Measurements from ENCODE around the gene FOXD2.

DNA sequence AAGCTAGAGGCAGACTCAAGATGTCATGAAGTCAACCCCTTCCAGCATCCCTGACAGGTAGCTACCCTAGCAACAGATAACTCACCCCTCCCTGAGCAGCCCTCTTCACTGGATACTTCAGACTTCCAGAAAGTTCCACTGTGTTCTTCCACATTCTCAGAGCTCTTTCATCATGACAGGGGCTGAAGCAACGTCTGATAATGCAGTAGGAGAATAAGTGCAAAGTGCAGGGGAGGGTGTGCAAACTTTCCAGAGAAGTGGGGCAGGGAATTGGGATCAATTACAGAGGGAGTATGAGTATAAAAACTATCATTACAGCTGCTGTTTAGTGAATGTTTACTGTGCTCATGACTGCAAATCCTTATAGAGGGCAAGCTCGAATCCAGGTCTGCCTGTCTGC is 48.1 kb upstream of the FOXD2 start:
- TF ChIP-seq, protein P1, sequence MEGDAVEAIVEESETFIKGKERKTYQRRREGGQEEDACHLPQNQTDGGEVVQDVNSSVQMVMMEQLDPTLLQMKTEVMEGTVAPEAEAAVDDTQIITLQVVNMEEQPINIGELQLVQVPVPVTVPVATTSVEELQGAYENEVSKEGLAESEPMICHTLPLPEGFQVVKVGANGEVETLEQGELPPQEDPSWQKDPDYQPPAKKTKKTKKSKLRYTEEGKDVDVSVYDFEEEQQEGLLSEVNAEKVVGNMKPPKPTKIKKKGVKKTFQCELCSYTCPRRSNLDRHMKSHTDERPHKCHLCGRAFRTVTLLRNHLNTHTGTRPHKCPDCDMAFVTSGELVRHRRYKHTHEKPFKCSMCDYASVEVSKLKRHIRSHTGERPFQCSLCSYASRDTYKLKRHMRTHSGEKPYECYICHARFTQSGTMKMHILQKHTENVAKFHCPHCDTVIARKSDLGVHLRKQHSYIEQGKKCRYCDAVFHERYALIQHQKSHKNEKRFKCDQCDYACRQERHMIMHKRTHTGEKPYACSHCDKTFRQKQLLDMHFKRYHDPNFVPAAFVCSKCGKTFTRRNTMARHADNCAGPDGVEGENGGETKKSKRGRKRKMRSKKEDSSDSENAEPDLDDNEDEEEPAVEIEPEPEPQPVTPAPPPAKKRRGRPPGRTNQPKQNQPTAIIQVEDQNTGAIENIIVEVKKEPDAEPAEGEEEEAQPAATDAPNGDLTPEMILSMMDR (IDR thresholded peaks at IDR 0.05), result no peak
- TF ChIP-seq ZFX (IDR thresholded peaks at IDR 0.05; ENCODE audit: borderline replicate concordance), result no peak
